HCT116 (cell line): ENCODE measurements around the gene ALDH1L1.

ENCODE experiments used
- CEBPB ChIP-seq: IDR thresholded peaks from 2 replicates; pipeline ENCODE4 v1.6.1; 2012; ENCODE audit warnings: low read depth
- ELF1 ChIP-seq: IDR thresholded peaks from 2 replicates; pipeline ENCODE4 v1.6.1; 2012; ENCODE audit warnings: low read depth, borderline replicate concordance
- EZH2 ChIP-seq: fragments of 200-600 bp; sonication (generic); IDR thresholded peaks from 2 replicates; pipeline ENCODE4 v1.6.1; 2017; ENCODE audit warnings: antibody characterized with exemption, mixed run types
- EZH2phosphoT487 ChIP-seq: fragments of 200-600 bp; IDR thresholded peaks from 2 replicates; pipeline ENCODE4 v1.6.1; 2018; ENCODE audit warnings: antibody characterized with exemption, borderline replicate concordance
- JUND ChIP-seq: IDR thresholded peaks from 2 replicates; pipeline ENCODE4 v1.6.1; 2012
- POLR2A ChIP-seq: IDR thresholded peaks from 2 replicates; pipeline ENCODE4 v1.7.0; 2011; ENCODE audit warnings: borderline replicate concordance; ENCODE audit not compliant: insufficient read depth, insufficient read length; ENCODE audit errors: extremely low read depth
- POLR2AphosphoS5 ChIP-seq: IDR thresholded peaks from 2 replicates; pipeline ENCODE4 v1.6.1; 2011; ENCODE audit warnings: mild to moderate bottlenecking, low read depth, low read length, moderate library complexity
- SIN3A ChIP-seq: IDR thresholded peaks from 2 replicates; pipeline ENCODE4 v1.6.1; 2012; ENCODE audit warnings: low read depth
- SRF ChIP-seq: IDR thresholded peaks from 2 replicates; pipeline ENCODE4 v1.6.1; 2012; ENCODE audit warnings: low read depth
- ZNF274 ChIP-seq: fragments of 200-500 bp; sonication (Bioruptor generic); IDR thresholded peaks from 2 replicates; pipeline ENCODE4 v1.6.1; 2014; ENCODE audit warnings: mild to moderate bottlenecking, low read depth, low read length, inconsistent platforms
- TF ChIP-seq, protein P1 (sequence below), 3 experiments: fragments of 200-600 bp in 1 of 3; sonication (generic) in 1 of 3; IDR thresholded peaks in 2 of 3; conservative IDR thresholded peaks in 1 of 3; 2 replicates each; pipeline ENCODE4 v1.5.1; 2012 to 2017; ENCODE audit warnings: low read depth in 2 of 3, low read length in 2 of 3, antibody characterized with exemption in 1 of 3, borderline replicate concordance in 1 of 3, control low read depth in 1 of 3, mild to moderate bottlenecking in 1 of 3, mixed read lengths in 1 of 3, mixed run types in 1 of 3, moderate library complexity in 1 of 3; ENCODE audit not compliant: insufficient read depth in 1 of 3
- TF ChIP-seq, protein P2 (sequence below): IDR thresholded peaks from 2 replicates; pipeline ENCODE4 v1.6.1; 2011; ENCODE audit warnings: mild to moderate bottlenecking, low read length, moderate library complexity; ENCODE audit not compliant: insufficient replicate concordance; ENCODE audit errors: extremely low read depth

DNA sequence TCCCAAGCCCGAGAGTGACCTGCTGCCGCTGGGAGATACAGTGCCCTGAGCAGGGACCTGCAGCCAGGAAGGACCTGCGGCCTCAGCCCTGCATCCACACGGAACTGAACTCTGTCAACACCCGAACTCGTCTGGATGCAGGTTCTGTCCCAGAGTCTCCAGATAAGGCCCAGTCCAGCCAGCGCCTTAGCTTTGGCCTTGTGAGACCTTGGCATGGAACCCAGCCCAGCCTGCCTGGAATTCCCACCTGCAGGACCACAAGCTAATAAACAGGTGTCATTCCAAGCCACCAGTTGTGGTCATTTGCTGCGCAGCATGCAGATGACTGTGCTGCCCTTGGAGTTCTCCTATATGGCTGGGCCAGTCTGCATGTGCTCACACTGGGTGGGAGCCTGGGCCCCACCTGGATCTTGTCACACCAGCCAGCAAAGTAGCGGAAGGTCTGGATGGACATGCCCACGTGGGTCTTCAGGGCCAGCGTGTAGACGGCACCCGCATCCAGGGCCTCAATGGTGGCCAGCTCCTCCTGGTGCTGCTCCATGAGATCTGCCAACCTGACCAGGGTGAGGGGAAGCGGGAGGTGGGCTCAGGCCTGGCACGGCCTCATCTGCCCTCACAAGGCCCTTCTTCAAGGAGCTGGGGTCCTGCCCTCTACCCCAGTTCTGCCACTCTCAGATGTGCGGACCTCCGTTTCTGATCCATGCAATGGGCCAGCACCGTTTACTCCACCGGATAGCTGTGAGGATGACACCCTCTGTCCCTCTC is 49.2 kb downstream of the ALDH1L1 start:
- TF ChIP-seq EZH2phosphoT487: no peak
- TF ChIP-seq, protein P1, sequence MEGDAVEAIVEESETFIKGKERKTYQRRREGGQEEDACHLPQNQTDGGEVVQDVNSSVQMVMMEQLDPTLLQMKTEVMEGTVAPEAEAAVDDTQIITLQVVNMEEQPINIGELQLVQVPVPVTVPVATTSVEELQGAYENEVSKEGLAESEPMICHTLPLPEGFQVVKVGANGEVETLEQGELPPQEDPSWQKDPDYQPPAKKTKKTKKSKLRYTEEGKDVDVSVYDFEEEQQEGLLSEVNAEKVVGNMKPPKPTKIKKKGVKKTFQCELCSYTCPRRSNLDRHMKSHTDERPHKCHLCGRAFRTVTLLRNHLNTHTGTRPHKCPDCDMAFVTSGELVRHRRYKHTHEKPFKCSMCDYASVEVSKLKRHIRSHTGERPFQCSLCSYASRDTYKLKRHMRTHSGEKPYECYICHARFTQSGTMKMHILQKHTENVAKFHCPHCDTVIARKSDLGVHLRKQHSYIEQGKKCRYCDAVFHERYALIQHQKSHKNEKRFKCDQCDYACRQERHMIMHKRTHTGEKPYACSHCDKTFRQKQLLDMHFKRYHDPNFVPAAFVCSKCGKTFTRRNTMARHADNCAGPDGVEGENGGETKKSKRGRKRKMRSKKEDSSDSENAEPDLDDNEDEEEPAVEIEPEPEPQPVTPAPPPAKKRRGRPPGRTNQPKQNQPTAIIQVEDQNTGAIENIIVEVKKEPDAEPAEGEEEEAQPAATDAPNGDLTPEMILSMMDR (IDR thresholded peaks at IDR 0.05 in 2 of 3, conservative IDR thresholded peaks at IDR 0.05 in 1 of 3; ENCODE audit: borderline replicate concordance in 1 of 3, insufficient read depth in 1 of 3, low read depth in 2 of 3, low read length in 2 of 3): no peak
- TF ChIP-seq JUND: no peak
- TF ChIP-seq EZH2: no peak
- TF ChIP-seq, protein P2, sequence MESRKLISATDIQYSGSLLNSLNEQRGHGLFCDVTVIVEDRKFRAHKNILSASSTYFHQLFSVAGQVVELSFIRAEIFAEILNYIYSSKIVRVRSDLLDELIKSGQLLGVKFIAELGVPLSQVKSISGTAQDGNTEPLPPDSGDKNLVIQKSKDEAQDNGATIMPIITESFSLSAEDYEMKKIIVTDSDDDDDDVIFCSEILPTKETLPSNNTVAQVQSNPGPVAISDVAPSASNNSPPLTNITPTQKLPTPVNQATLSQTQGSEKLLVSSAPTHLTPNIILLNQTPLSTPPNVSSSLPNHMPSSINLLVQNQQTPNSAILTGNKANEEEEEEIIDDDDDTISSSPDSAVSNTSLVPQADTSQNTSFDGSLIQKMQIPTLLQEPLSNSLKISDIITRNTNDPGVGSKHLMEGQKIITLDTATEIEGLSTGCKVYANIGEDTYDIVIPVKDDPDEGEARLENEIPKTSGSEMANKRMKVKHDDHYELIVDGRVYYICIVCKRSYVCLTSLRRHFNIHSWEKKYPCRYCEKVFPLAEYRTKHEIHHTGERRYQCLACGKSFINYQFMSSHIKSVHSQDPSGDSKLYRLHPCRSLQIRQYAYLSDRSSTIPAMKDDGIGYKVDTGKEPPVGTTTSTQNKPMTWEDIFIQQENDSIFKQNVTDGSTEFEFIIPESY: no peak
- TF ChIP-seq POLR2A: no peak
- no peak for TF ChIP-seq SRF
- TF ChIP-seq ELF1: no peak
- no peak for TF ChIP-seq SIN3A
- TF ChIP-seq POLR2AphosphoS5: no peak
- TF ChIP-seq ZNF274: no peak
- no peak for TF ChIP-seq CEBPB
